AG10803 (cell line): ENCODE data around the gene LAGE3.
A peak's percentile ranks its signal among the peaks of the same experiment; 100 is the strongest.

Experiments used
- DNase-seq: peaks from one replicate; pipeline ENCODE4 v3.0.0; 2010; ENCODE audit warnings: low read depth
- H3K4me3 ChIP-seq: 2 replicates; pipeline ENCODE4 v1.5.1; 2011; ENCODE audit warnings: mild to moderate bottlenecking, low read length, control low read depth
- CTCF ChIP-seq: conservative IDR thresholded peaks from 2 replicates; pipeline ENCODE4 v1.5.1; 2011; ENCODE audit warnings: mild to moderate bottlenecking, low read length, control low read depth, inconsistent platforms

LAGE3 gene

GRCh38 chrX:154432210-154432609, 46.9 kb downstream of the LAGE3 start:
- TF ChIP-seq CTCF, result no peak
- no peak overlapping the region for H3K4me3 ChIP-seq
- DNase-seq, result no peak

GRCh38 chrX:154431341-154431740, 47.7 kb downstream of the LAGE3 start:
- no peak for DNase-seq
- no peak overlapping the region for H3K4me3 ChIP-seq
- no peak for TF ChIP-seq CTCF

GRCh38 chrX:154430916-154431315, 48.2 kb downstream of the LAGE3 start:
- DNase-seq, result no peak
- H3K4me3 ChIP-seq, result no peak overlapping the region
- no peak for TF ChIP-seq CTCF

GRCh38 chrX:154430479-154430878, 48.6 kb downstream of the LAGE3 start:
- no peak for DNase-seq
- TF ChIP-seq CTCF, result no peak
- no peak overlapping the region for H3K4me3 ChIP-seq

- no peak for TF ChIP-seq CTCF
- H3K4me3 ChIP-seq, result peak overlapping the region; percentile 67
Observed at GRCh38 chrX:154429711-154430110, 49.4 kb downstream of the LAGE3 start.

GRCh38 chrX:154428176-154429171, 50.6 kb downstream of the LAGE3 start, which contains the start of gene ATP6AP1:
Gene ATP6AP1, plus strand, starts transcription at chrX:154428677. Its CDS starts 16 bp downstream, at chrX:154428693.
- peak; percentile 95 for DNase-seq
- H3K4me3 ChIP-seq, result peak within 1 kb of the TSS; percentile 67
- no peak for TF ChIP-seq CTCF

More at GRCh38 chrX:154429711-154430110, 49.4 kb downstream of the LAGE3 start:
- no peak for DNase-seq
